ENCODE measurements around the gene SPATA7.

DNA sequence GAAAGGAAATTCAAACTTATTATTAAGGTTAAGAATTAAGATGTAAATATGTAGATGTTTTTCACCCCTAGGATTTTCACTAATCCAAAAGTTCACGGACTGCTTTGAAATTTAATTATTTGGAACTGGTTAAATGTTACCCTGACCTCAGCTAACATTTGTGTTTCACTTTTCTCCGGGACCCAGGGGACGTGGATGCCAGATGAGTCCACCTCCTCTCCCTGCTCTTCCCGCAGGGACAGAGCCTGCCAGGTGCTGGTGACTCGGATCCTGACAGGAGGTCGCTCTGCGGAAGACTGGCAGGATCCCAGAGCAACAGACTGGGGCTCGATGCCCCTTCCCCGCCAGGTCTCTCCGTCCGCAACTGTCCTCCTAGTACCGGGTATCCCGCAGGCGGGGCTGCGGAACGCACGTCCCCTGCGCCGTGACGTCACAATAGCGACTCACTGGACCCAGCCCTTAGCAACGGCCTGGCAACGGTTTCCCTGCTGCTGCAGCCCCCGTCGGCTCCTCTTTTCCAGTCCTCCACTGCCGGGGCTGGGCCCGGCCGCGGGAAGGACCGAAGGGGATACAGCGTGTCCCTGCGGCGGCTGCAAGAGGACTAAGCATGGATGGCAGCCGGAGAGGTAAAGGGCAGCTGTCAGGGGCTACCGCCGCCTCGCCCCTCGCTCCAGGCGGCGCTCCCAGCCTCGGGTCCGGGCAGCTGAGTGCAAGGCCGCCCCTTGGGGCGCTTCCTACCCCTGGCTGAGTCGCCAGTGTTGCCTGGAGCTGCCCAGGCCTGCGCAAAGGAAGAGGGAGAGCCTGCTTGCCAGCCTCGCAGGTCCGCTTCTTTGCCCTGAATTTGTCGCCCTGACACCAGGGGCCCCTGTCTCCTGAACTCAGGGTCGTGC is at the start of gene SPATA7:
- TF ChIP-seq POLR2AphosphoS5 (IDR thresholded peaks at IDR 0.05; ENCODE audit: borderline replicate concordance, low read depth, low read length) (peak; percentile 85), EZH2 (IDR thresholded peaks at IDR 0.05) (no peak)
